Kidney (tissue), 14 donors: ENCODE results near the gene CACNG6. TPM values are rescaled to one million over a fixed set of nuclear protein-coding genes. Genes with fewer than 3 reads are reported as not detected.
A peak's percentile ranks its signal among the peaks of the same experiment; 100 is the strongest.

Experiments used
- DNase-seq, 5 donors: peaks; one replicate each; pipeline ENCODE4 v3.0.0-alpha.2; 2013 to 2020
- FAIRE-seq: peaks from 2 replicates; lab custom pipeline; 2012; peaks lifted over from hg19 to GRCh38; lab: Jason Lieb, UNC
- H3K27ac ChIP-seq, 2 donors: one replicate each; pipeline ENCODE4 v1.7.0; 2013; ENCODE audit warnings: low read depth in 2 of 2, low read length in 2 of 2, inconsistent platforms in 1 of 2
- H3K27me3 ChIP-seq: one replicate; pipeline ENCODE4 v1.7.1; 2013; ENCODE audit warnings: low read length, inconsistent platforms; ENCODE audit not compliant: control insufficient read depth, insufficient read depth
- H3K36me3 ChIP-seq, 3 donors: one replicate each; pipeline versions ENCODE4 v1.7.0 to v1.7.1; 2013; ENCODE audit warnings: low read length in 3 of 3, control low read depth in 1 of 3, inconsistent platforms in 1 of 3; ENCODE audit not compliant: insufficient read depth in 3 of 3, control insufficient read depth in 2 of 3
- H3K4me1 ChIP-seq, 3 donors: one replicate each; pipeline versions ENCODE4 v1.7.0 to v1.7.1; 2013; ENCODE audit warnings: low read length in 3 of 3, inconsistent platforms in 1 of 3, low read depth in 1 of 3; ENCODE audit not compliant: control insufficient read depth in 2 of 3, insufficient read depth in 2 of 3
- H3K4me3 ChIP-seq, 3 donors: one replicate each; pipeline versions ENCODE4 v1.7.0 to v1.8.1; 2013; ENCODE audit warnings: low read length in 3 of 3, control low read depth in 1 of 3, inconsistent platforms in 1 of 3
- H3K9ac ChIP-seq, 3 donors: one replicate each; pipeline versions ENCODE4 v1.7.0 to v1.7.1; 2013; ENCODE audit warnings: low read length in 3 of 3, control low read depth in 1 of 3, inconsistent platforms in 1 of 3
- H3K9me3 ChIP-seq, 3 donors: one replicate each; pipeline versions ENCODE4 v1.7.0 to v1.7.1; 2013; ENCODE audit warnings: low read length in 3 of 3, control low read depth in 1 of 3, inconsistent platforms in 1 of 3; ENCODE audit not compliant: control insufficient read depth in 2 of 3, insufficient read depth in 1 of 3
- CTCF ChIP-seq: IDR thresholded peaks from 3 replicates; pipeline ENCODE4 v1.5.1; 2012; ENCODE audit warnings: mild to moderate bottlenecking, moderate library complexity, borderline replicate concordance; ENCODE audit not compliant: insufficient read depth; ENCODE audit errors: extremely low read depth
- intact Hi-C: fragments of 100-400 bp; cut with DNase I; formaldehyde crosslinking; loops from one replicate; pipeline ENCODE4 v1.11.1; 2022
- polyA plus RNA-seq: library from polyadenylated mRNA; stranded (reverse); fragments of 350-450 nt; fragmentation: Illumina TruSeq; extraction: RNeasy Lipid Tissue Mini Kit (QIAGEN cat#74804); gene quantifications from one replicate; pipeline ENCODE4 v1.2.3, GENCODE V29; 2014; ENCODE audit warnings: low read depth, low replicate concordance; ENCODE audit not compliant: insufficient read depth
- total RNA-seq: library from RNA; stranded (reverse); fragmentation: NEBNext Ultra II Directional; extraction: Animal tissue kit (Norgen Biotek cat#: 25700); gene quantifications from one replicate; pipeline ENCODE4 v1.2.1, GENCODE V29; 2021
- donor health status: control.
- donor health status: control.
- donor health status: control.
- donor health status: control.
- donor health status: control.
- donor health status: DM: yes; HTN: yes; CAD: no.
- donor health status: Normal renal cell carcinoma (clear cell type).

Gene CACNG6
- total and polyA plus RNA-seq, 2 donors from 2014 or later: not detected

GRCh38 chr19:53992211-53992610 lies 774 bp downstream of the CACNG6 start:
- no peak overlapping the region for H3K4me3 ChIP-seq
- no peak overlapping the region for H3K9ac ChIP-seq
- no peak overlapping the region for H3K27ac ChIP-seq
- no peaks in the 10 kb centered on the region for H3K9me3 ChIP-seq
- DNase-seq (no peak), FAIRE-seq (no peak)
- H3K27me3 ChIP-seq: peaks cover 3% of the 10 kb centered on the region
- H3K36me3 ChIP-seq: no peaks in the 10 kb centered on the region
- intact Hi-C loops: no loop called here
- TF ChIP-seq CTCF: no peak
- no peaks in the 10 kb centered on the region for H3K4me1 ChIP-seq

- H3K9me3 ChIP-seq: no peaks in the 10 kb centered on the region
- no peak overlapping the region for H3K27ac ChIP-seq
- H3K4me1 ChIP-seq: no peaks in the 10 kb centered on the region
- H3K4me3 ChIP-seq: no peak overlapping the region
- no peak overlapping the region for H3K9ac ChIP-seq
- H3K36me3 ChIP-seq: no peaks in the 10 kb centered on the region
- FAIRE-seq (no peak), DNase-seq (peak in 1 of 5 donors; percentile 40)
- H3K27me3 ChIP-seq: peaks cover 3% of the 10 kb centered on the region
- intact Hi-C loops: no loop called here
- TF ChIP-seq CTCF: no peak
Measured at GRCh38 chr19:53992815-53993214, 1.4 kb downstream of the CACNG6 start.

GRCh38 chr19:53993448-53993847 lies 2.0 kb downstream of the CACNG6 start:
- no peaks in the 10 kb centered on the region for H3K4me1 ChIP-seq
- FAIRE-seq: no peak
- peaks cover 3% of the 10 kb centered on the region for H3K27me3 ChIP-seq
- H3K9me3 ChIP-seq: no peaks in the 10 kb centered on the region
- H3K36me3 ChIP-seq: no peaks in the 10 kb centered on the region
- intact Hi-C loops: no loop called here
- H3K4me3 ChIP-seq: no peak overlapping the region
- no peak for DNase-seq
- no peak overlapping the region for H3K9ac ChIP-seq
- no peak overlapping the region for H3K27ac ChIP-seq
- no peak for TF ChIP-seq CTCF

- FAIRE-seq (no peak), DNase-seq (no peak)
- intact Hi-C loops: no loop called here
- no peak for TF ChIP-seq CTCF
- Histone ChIP-seq H3K4me1 (no peaks in the 10 kb centered on the region), H3K4me3 (no peak overlapping the region), H3K9me3 (no peaks in the 10 kb centered on the region), H3K36me3 (no peaks in the 10 kb centered on the region), H3K27me3 (peaks cover 3% of the 10 kb centered on the region), H3K27ac (no peak overlapping the region), H3K9ac (no peak overlapping the region)
Measured at GRCh38 chr19:53994811-53995210, 3.4 kb downstream of the CACNG6 start.
